GM18505 (cell line): ENCODE results near the gene KIF5C.
A peak's percentile ranks its signal among the peaks of the same experiment; 100 is the strongest.

ENCODE experiments used
- ATAC-seq: cut with Tn5 transposase; IDR thresholded peaks from one replicate; pipeline ENCODE4 v1.9.1; 2021; ENCODE audit not compliant: unreplicated experiment
- POLR2A ChIP-seq: IDR thresholded peaks from 4 replicates; pipeline ENCODE4 v1.6.1; 2011; ENCODE audit warnings: borderline replicate concordance; ENCODE audit not compliant: insufficient read depth, insufficient read length; ENCODE audit errors: extremely low read depth

KIF5C gene

DNA sequence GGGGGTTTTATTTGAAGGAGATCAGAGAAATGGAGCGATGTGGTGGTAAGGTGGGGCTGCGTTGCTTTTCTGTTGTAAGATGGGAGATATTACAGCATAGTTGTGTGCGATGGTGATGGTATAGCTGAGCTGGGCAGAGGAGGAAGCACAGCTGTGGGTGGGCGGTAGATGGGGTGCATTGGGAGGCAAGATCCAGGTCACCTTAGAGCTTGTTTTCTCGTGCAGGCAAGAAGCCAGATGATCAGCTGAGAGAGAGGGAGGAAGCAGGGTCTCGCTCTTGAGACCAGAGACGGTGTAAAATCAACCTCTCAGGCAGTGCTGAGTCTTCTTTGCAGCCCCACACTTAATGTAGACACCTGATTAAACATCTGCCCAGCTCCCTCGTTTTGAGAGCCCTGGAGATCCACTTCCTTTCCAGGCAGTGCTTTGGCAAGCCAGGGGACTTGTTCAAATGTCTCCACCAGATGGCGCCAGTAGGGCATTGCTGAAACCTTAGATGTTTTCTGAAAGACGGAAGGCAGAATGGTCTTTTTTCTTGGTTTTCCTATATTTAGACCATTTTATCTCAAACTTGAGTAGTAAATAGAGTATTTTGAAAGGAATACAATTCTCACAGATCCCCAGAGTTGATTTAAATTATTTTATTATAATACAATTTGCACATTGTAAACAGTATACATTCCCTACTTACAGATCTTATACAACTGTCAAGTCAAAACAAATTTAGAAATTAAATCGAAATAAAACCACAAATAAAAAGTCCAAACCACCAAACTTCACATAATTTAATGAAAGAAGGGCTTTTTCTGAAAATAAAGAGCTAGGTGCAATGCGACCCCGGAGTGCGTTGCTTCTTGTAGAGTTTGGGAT is 142.3 kb downstream of the KIF5C start:
- TF ChIP-seq POLR2A: no peak
- ATAC-seq: no peak

DNA sequence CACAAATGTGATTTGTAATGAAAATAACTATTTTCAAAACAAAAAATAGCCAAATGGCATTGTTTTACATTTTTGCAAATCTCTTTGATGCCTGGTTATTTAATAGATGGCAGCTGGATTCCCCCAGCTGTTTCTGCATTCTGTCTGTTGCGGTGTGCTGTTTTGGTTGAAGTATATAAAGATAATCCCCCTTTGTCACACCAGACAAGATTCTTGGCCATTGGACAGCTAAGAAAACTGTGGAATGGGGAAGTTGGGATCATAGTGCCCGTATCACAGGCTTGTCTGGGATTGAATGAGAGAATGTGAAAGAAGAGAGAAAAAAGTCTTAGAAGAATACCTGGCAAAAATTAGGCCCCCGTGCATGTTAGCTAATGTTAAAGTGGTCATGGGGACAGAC is 144.0 kb downstream of the KIF5C start:
- TF ChIP-seq POLR2A: no peak
- ATAC-seq: no peak

DNA sequence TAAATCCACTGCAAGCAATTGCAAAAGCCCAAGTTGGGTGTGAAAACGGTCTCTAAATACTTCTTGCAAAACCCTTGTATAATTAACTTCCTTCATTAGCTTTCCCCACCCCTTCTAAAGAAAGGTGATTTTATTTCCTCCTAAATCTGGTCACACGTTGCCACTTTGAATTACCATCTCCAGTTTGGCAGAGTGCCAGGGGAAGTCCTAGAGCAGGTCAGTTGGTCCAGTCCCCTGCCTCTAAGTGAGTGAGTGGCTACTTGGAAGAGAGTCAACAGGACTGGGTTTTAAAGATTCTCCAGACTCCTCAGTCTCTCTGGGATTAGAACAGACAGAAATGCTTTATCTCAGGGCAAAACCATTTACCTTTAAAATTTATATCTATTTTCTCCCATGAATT is 144.7 kb downstream of the KIF5C start:
- ATAC-seq: no peak
- TF ChIP-seq POLR2A: no peak

DNA sequence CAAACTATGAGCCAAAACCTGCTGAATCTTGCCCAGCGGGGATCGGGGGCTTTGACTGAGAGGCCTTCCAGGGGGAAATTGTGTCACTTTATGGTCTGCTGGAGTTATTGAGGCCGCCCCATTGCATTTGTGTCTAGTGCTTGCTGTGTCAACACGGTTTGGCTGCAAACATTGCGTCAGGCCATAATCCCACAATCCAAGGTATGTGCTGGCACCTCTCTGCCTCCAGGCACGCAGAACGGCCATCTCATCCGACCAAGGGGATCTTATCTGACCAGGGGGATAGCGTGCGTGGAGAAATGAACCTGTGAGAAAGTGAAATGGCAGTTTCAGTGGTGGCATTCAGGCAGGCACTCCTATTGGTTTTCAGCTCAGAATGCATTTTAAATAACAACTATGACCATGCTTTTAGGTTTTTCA is 145.4 kb downstream of the KIF5C start:
- ATAC-seq: peak; percentile 31
- TF ChIP-seq POLR2A: peak; percentile 47

DNA sequence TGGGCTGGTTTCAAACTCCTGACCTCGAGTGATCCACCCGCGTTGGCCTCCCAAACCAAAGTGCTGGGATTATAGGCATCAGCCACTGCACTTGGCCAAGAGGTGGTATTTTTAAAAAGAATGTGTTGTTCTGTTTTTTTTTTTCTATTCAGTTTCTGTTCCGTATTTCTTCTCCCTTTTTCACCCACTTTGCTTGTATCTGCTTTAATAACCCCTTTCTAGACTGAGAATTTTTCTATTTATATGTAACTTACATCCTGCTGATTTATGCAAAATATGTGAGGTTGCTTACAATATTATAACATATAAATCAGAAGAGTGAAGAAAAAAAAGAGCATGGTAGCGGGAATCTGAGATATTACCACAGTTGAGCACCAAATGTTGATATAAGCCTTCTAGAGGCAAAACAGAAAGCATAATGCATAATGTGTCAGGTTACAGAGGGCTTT is 146.3 kb downstream of the KIF5C start:
- ATAC-seq: peak; percentile 61
- TF ChIP-seq POLR2A: no peak

DNA sequence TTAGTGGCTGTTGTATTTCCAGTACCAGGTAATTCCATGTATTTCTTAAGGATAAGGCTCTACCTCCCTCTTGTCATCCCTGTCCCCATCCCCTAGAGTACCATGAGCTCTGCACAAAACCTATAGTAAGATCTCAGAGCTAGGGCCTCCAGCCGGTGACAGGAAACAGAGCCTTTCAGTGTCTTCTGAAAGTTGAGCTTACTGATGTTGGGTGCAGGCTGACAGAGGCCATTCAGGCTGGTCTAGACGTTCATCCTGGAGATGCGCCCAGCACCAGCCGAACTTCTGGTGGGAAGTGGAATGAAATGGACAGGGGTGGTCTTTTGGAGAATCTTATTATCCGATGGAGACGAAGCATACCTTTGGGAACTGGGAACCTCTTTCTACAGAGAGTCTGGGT is 146.7 kb downstream of the KIF5C start:
- peak; percentile 61 for ATAC-seq
- TF ChIP-seq POLR2A: no peak

DNA sequence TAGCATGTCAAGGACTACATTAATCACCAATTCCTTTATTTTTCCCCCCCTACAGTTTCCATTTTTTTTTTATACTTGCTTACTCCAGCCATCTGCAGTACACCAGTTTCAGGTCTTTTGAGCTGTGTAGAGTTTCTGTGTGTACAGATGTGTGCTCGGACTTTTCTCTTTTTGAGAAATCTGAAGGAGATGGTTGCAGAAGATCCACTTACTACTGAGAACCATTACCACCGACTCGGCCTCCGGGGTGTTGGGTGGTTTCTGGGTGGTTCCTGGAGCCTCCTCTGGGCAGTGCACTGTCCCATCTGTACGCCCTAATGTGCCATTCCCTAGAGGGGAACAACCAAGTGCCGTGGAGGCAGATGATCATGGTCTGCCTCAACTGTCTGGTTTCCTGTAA is 148.1 kb downstream of the KIF5C start:
- TF ChIP-seq POLR2A: no peak
- ATAC-seq: no peak

DNA sequence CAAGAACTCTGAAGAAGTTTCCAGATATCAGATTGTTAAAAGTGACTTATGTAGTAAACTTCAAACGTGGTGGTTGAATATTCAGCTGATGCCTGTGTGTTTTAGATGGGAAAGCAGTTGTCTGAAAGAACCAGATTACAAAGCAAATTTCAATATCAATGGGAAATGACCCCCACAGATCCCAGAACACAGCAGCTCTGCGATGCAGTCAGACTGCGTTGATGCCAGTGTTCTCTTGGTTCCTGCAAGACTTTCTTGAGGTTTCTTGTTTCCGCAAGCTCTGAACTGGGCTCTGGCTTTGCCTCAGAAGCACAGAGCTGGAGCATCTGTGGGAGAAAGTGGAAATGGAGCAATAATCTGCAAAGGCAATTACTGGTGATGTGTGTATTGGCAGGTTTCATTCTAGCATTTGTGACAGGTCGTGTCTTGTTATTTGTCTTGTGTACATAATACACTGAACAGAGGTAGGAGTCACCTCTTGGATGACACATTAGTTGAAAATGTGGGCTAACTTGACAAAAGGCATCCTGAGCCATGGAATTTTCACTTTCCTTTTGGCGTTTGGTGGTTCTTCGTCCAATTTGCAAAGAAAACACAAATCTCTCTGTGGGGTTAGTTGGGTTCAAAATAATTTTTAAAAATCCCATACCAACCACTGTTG is 152.7 kb downstream of the KIF5C start:
- TF ChIP-seq POLR2A: no peak
- ATAC-seq: no peak

DNA sequence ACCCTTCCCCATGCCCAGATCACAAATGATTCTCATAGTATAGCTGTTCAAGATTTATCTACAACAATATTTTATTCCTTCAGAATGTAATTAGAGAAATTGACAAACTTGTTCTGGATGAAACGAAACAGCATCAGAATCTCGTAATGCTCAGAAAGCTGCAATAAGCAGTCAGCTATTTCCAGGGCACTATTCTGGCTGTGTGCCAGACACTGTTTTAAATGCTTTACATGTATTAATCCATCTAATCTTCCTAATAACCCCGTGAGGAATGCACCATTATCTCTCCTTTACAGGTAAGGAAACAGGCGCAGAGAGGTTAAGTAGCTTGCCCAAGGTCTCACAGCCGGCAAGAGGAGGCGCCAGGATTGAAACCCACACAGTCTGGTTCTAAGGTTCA is 153.3 kb downstream of the KIF5C start:
- TF ChIP-seq POLR2A: no peak
- no peak for ATAC-seq

DNA sequence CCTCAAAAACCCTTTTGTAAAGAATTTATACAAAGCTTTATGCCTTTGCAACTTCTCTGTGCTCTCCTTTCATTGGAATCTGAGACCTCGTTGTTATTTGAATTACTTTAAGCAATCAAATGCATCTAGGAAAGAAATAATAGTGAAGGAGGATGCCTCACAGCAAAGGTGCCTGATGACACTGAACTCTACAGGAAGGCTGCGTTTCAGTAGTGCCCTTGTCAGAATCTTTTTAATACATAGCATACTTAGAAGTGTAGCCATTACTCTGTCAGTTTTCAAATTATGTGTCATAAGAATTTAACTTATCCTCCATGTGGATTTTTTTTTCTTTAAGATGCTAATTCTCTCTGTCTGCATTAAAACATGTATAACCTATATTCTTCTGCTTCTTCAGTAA is 153.9 kb downstream of the KIF5C start:
- ATAC-seq: no peak
- TF ChIP-seq POLR2A: no peak

DNA sequence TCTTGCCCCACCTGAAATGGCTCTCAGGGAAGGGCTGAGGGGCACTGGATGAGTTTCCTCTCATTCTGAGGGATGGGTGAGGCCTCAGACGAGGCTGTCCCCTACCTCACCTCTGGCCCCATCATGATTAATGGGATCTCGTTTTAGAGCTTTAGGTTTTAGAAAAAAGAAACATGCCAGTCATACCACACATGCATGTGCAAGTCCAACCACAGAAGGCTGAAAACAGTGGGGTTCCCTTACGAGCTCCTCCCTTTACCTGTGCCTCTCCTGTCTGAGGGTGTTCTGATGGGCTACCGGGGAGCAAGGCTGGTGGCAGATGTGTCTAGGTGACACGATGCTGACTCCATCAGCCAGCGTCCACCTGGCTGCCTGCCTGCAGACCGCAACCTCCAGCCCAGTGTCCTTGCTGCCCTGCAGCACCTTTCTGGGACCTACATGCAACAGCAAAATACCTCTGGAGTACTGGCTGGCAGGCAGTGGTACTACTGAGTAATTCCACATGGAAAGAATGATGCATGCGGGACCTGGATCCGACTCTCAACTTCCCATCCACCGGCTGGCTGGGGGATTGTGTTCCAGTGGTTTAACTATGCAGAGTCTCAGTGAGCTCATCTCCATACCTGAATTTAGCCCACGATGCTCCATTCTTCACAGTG is 154.4 kb downstream of the KIF5C start:
- no peak for ATAC-seq
- no peak for TF ChIP-seq POLR2A

DNA sequence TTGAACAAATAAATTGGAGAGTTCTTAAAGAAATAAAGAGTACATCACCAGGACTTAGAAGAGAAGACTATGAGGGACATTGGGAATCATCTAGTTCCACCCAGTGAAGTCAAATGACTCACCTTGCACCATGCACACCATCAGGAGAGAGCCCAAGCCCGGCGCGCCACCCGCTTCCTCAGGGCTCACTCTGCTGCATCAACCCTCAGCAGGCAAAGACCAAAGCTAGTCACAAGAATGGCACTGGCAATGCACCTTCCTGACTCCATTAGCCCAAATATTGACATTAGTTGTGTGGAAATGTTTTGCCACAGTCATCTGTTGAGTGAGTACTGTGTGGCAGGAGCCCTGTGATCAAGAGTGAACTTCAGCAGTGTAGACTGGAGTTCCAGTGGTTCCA is 156.4 kb downstream of the KIF5C start:
- TF ChIP-seq POLR2A: no peak
- ATAC-seq: no peak

DNA sequence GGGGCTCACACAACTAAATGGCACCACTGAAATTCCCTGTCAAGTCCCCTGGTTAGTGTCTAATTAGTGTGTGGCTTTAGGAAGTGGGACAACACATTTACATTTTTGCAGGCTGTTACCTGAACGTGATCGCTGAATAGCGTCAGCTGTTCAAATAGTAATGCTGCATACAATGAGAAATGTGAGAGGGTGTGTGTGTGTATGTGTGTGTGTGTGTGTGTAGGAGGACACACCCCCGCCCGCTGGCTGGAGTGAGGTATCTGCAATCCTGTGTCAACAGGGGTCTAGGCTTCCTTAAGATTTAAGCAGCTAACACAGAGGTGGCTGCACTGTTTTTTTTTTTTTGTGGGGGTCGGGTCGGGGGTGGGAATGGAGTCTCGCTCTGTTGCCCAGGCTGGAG is 158.7 kb downstream of the KIF5C start:
- TF ChIP-seq POLR2A: no peak
- ATAC-seq: no peak
